HEK293 (cell line): Measurements from ENCODE around the gene CDK9.

Experiments
- HOXD13 ChIP-seq: sonication (generic); formaldehyde crosslinking; IDR thresholded peaks from 2 replicates; pipeline ENCODE4 v1.8.0; 2022; ENCODE audit warnings: missing genetic modification reagents, borderline replicate concordance
- IKZF3 ChIP-seq: fragments of 450-650 bp; IDR thresholded peaks from 2 replicates; pipeline ENCODE4 v1.5.0; 2018; ENCODE audit warnings: missing biosample characterization, mild to moderate bottlenecking, missing genetic modification characterization, moderate library complexity
- KLF1 ChIP-seq: fragments of 450-650 bp; formaldehyde crosslinking; IDR thresholded peaks from 2 replicates; pipeline ENCODE4 v1.5.1; 2016; ENCODE audit warnings: missing biosample characterization, missing genetic modification characterization
- KLF16 ChIP-seq: fragments of 450-650 bp; formaldehyde crosslinking; IDR thresholded peaks from 2 replicates; pipeline ENCODE4 v1.5.1; 2017; ENCODE audit warnings: missing biosample characterization, missing genetic modification characterization
- KLF9 ChIP-seq: fragments of 450-650 bp; formaldehyde crosslinking; IDR thresholded peaks from 2 replicates; pipeline ENCODE4 v1.5.1; 2016; ENCODE audit warnings: missing biosample characterization, missing genetic modification characterization, low read depth
- OSR2 ChIP-seq: fragments of 450-650 bp; formaldehyde crosslinking; IDR thresholded peaks from 2 replicates; pipeline ENCODE4 v1.5.1; 2016; ENCODE audit warnings: missing biosample characterization, missing genetic modification characterization
- PATZ1 ChIP-seq: fragments of 450-650 bp; formaldehyde crosslinking; IDR thresholded peaks from 2 replicates; pipeline ENCODE4 v1.5.1; 2016; ENCODE audit warnings: missing biosample characterization, missing genetic modification characterization
- RBAK ChIP-seq: fragments of 450-650 bp; formaldehyde crosslinking; IDR thresholded peaks from 2 replicates; pipeline ENCODE4 v1.5.1; 2016; ENCODE audit warnings: missing biosample characterization, missing genetic modification characterization
- SP2 ChIP-seq: fragments of 450-650 bp; formaldehyde crosslinking; IDR thresholded peaks from 2 replicates; pipeline ENCODE4 v1.5.1; 2016; ENCODE audit warnings: missing biosample characterization, missing genetic modification characterization
- ZBTB17 ChIP-seq: fragments of 450-650 bp; formaldehyde crosslinking; IDR thresholded peaks from 2 replicates; pipeline ENCODE4 v1.5.1; 2016; ENCODE audit warnings: missing biosample characterization, missing genetic modification characterization
- ZBTB20 ChIP-seq: fragments of 450-650 bp; formaldehyde crosslinking; IDR thresholded peaks from 2 replicates; pipeline ENCODE4 v1.5.1; 2016; ENCODE audit warnings: missing biosample characterization, missing genetic modification characterization
- ZBTB26 ChIP-seq: fragments of 450-650 bp; formaldehyde crosslinking; optimal IDR thresholded peaks from 2 replicates; pipeline ENCODE3; 2016; ENCODE audit warnings: missing biosample characterization, mild to moderate bottlenecking, missing genetic modification characterization
- ZFHX2 ChIP-seq: fragments of 450-650 bp; formaldehyde crosslinking; conservative IDR thresholded peaks from 2 replicates; pipeline ENCODE4 v1.5.1; 2016; ENCODE audit warnings: missing biosample characterization, missing genetic modification characterization
- ZFP41 ChIP-seq: fragments of 450-650 bp; formaldehyde crosslinking; IDR thresholded peaks from 2 replicates; pipeline ENCODE4 v1.5.1; 2016; ENCODE audit warnings: missing biosample characterization, missing genetic modification characterization, borderline replicate concordance
- ZNF266 ChIP-seq: fragments of 450-650 bp; formaldehyde crosslinking; IDR thresholded peaks from 2 replicates; pipeline ENCODE4 v1.5.1; 2016; ENCODE audit warnings: missing biosample characterization, missing genetic modification characterization, low read depth
- ZNF335 ChIP-seq: fragments of 450-650 bp; formaldehyde crosslinking; conservative IDR thresholded peaks from 2 replicates; pipeline ENCODE4 v1.5.1; 2016; ENCODE audit warnings: missing biosample characterization, missing genetic modification characterization
- ZNF404 ChIP-seq: fragments of 450-650 bp; formaldehyde crosslinking; IDR thresholded peaks from 2 replicates; pipeline ENCODE4 v1.5.1; 2017; ENCODE audit warnings: missing biosample characterization, missing genetic modification characterization
- ZNF423 ChIP-seq: fragments of 450-650 bp; formaldehyde crosslinking; IDR thresholded peaks from 2 replicates; pipeline ENCODE4 v1.5.1; 2016; ENCODE audit warnings: missing biosample characterization, missing genetic modification characterization
- ZNF561 ChIP-seq: fragments of 450-650 bp; IDR thresholded peaks from 2 replicates; pipeline ENCODE4 v1.5.1; 2018; ENCODE audit warnings: missing biosample characterization, missing genetic modification characterization, borderline replicate concordance
- ZNF639 ChIP-seq: fragments of 450-650 bp; formaldehyde crosslinking; IDR thresholded peaks from 2 replicates; pipeline ENCODE4 v1.5.1; 2016; ENCODE audit warnings: missing biosample characterization, missing genetic modification characterization
- ZNF692 ChIP-seq: fragments of 450-650 bp; formaldehyde crosslinking; IDR thresholded peaks from 2 replicates; pipeline ENCODE4 v1.5.1; 2016; ENCODE audit warnings: missing biosample characterization, missing genetic modification characterization
- ZNF747 ChIP-seq: fragments of 450-650 bp; formaldehyde crosslinking; IDR thresholded peaks from 2 replicates; pipeline ENCODE4 v1.5.1; 2016; ENCODE audit warnings: missing biosample characterization, missing genetic modification characterization
- ZNF837 ChIP-seq: fragments of 450-650 bp; formaldehyde crosslinking; IDR thresholded peaks from 2 replicates; pipeline ENCODE4 v1.5.1; 2016; ENCODE audit warnings: missing biosample characterization, missing genetic modification characterization
- ZSCAN30 ChIP-seq: fragments of 450-650 bp; IDR thresholded peaks from 2 replicates; pipeline ENCODE4 v1.5.1; 2018; ENCODE audit warnings: missing biosample characterization, mild to moderate bottlenecking, missing genetic modification characterization, moderate library complexity
- ZSCAN5A ChIP-seq: fragments of 450-650 bp; formaldehyde crosslinking; IDR thresholded peaks from 2 replicates; pipeline ENCODE4 v1.5.1; 2016; ENCODE audit warnings: missing biosample characterization, missing genetic modification characterization
- ZXDB ChIP-seq: fragments of 450-650 bp; formaldehyde crosslinking; IDR thresholded peaks from 2 replicates; pipeline ENCODE4 v1.5.1; 2016; ENCODE audit warnings: missing biosample characterization, missing genetic modification characterization

CDK9 gene

GRCh38 chr9:127802576-127803443, 17.0 kb downstream of the CDK9 start, which contains the start of gene FPGS (continued):
- TF ChIP-seq ZNF423 (tag by site-specific recombination) (peak; percentile 92), RBAK (tag by site-specific recombination) (no peak), ZFP41 (tag by site-specific recombination) (no peak), ZNF747 (tag by site-specific recombination) (no peak), KLF9 (tag by site-specific recombination) (peak; percentile 53; the same call in 1 of the 2 replicates), ZNF692 (peak; percentile 63), KLF16 (tag by site-specific recombination) (peak; percentile 50; the same call in 1 of the 2 replicates), ZNF404 (tag by site-specific recombination) (no peak), ZNF639 (tag by site-specific recombination) (no peak), ZNF561 (tag by site-specific recombination) (peak; percentile 55; the same call in 1 of the 2 replicates), ZNF837 (tag by site-specific recombination) (no peak), HOXD13 (CRISPR knock-in tag) (0 out of 2 replicates have a peak, but pooled peaks have one; percentile 36), ZFHX2 (tag by site-specific recombination) (peak; percentile 28; the same call in 1 of the 2 replicates), OSR2 (tag by site-specific recombination) (peak; percentile 54), ZNF335 (tag by site-specific recombination) (peak; percentile 48; the same call in 1 of the 2 replicates), SP2 (tag by site-specific recombination) (peak; percentile 63), KLF1 (peak; percentile 84), ZBTB20 (tag by site-specific recombination) (peak; percentile 93), IKZF3 (0 out of 2 replicates have a peak, but pooled peaks have one; percentile 13), ZSCAN5A (tag by site-specific recombination) (0 out of 2 replicates have a peak, but pooled peaks have one; percentile 60), ZSCAN30 (tag by site-specific recombination) (peak; percentile 71; the same call in 1 of the 2 replicates), PATZ1 (tag by site-specific recombination) (peak; percentile 60), ZXDB (tag by site-specific recombination) (peak; percentile 53), ZNF266 (tag by site-specific recombination) (no peak), ZBTB17 (tag by site-specific recombination) (peak; percentile 45), ZBTB26 (tag by site-specific recombination) (peak; percentile 88)
- TF ChIP-seq, all 188 proteins: peak for 35
